Loucy (cell line): ENCODE measurements around the gene RNF13.

Source experiments
- H2AFZ ChIP-seq: fragments of 200-600 bp; sonication (generic); 2 replicates; pipeline ENCODE4 v1.6.0; 2016; ENCODE audit warnings: antibody characterized with exemption, mild to moderate bottlenecking, low read length, moderate library complexity
- H3F3A ChIP-seq: fragments of 200-600 bp; 2 replicates; pipeline ENCODE4 v1.6.0; 2016; ENCODE audit warnings: antibody characterized with exemption, low read depth, mild to moderate bottlenecking
- H3K27me3 ChIP-seq: fragments of 200-600 bp; sonication (generic); 2 replicates; pipeline ENCODE4 v1.6.1; 2014; ENCODE audit warnings: low read length, mild to moderate bottlenecking; ENCODE audit not compliant: insufficient read depth, poor library complexity, severe bottlenecking
- H3K36me3 ChIP-seq: fragments of 200-600 bp; sonication (generic); 2 replicates; pipeline ENCODE4 v1.6.1; 2016; ENCODE audit warnings: low read length; ENCODE audit not compliant: insufficient read depth
- H3K4me1 ChIP-seq: fragments of 200-600 bp; sonication (generic); 2 replicates; pipeline ENCODE4 v1.5.1; 2014; ENCODE audit warnings: low read length, mild to moderate bottlenecking; ENCODE audit not compliant: insufficient read depth, poor library complexity, severe bottlenecking
- H3K4me2 ChIP-seq: fragments of 200-600 bp; sonication (generic); 2 replicates; pipeline ENCODE4 v1.6.0; 2014; ENCODE audit warnings: antibody characterized with exemption, low read length, low read depth, mild to moderate bottlenecking; ENCODE audit not compliant: poor library complexity, severe bottlenecking
- H3K4me3 ChIP-seq: fragments of 200-600 bp; sonication (generic); 2 replicates; pipeline ENCODE4 v1.5.1; 2014; ENCODE audit warnings: low read length, mild to moderate bottlenecking, mixed read lengths; ENCODE audit not compliant: poor library complexity, severe bottlenecking
- H3K79me2 ChIP-seq: fragments of 200-600 bp; sonication (generic); 2 replicates; pipeline ENCODE4 v1.6.1; 2014; ENCODE audit warnings: low read length; ENCODE audit not compliant: insufficient read depth
- H3K9ac ChIP-seq: fragments of 200-600 bp; sonication (generic); 2 replicates; pipeline ENCODE4 v1.6.0; 2014; ENCODE audit warnings: mild to moderate bottlenecking, low read depth, low read length, moderate library complexity; ENCODE audit not compliant: poor library complexity, severe bottlenecking
- H3K9me2 ChIP-seq: fragments of 200-600 bp; sonication (generic); replicated peaks from 2 replicates; pipeline ENCODE4 v1.6.1; 2016; ENCODE audit warnings: low read depth, low read length, mixed read lengths
- H3K9me3 ChIP-seq: fragments of 200-600 bp; sonication (generic); 2 replicates; pipeline ENCODE4 v1.6.1; 2014; ENCODE audit warnings: mild to moderate bottlenecking, antibody characterized with exemption, low read length, low read depth; ENCODE audit not compliant: insufficient read depth
- H4K20me1 ChIP-seq: fragments of 200-600 bp; sonication (generic); 2 replicates; pipeline ENCODE4 v1.6.0; 2014; ENCODE audit warnings: antibody characterized with exemption, low read length, mild to moderate bottlenecking; ENCODE audit not compliant: insufficient read depth, poor library complexity, severe bottlenecking
- EZH2phosphoT487 ChIP-seq: fragments of 200-600 bp; IDR thresholded peaks from 2 replicates; pipeline ENCODE4 v1.6.1; 2018; ENCODE audit warnings: antibody characterized with exemption, mild to moderate bottlenecking, moderate library complexity, borderline replicate concordance
- TF ChIP-seq, protein P1 (sequence below): fragments of 200-600 bp; sonication (generic); conservative IDR thresholded peaks from 2 replicates; pipeline ENCODE4 v1.5.1; 2014; ENCODE audit warnings: mild to moderate bottlenecking, antibody characterized with exemption, low read length

RNF13 gene

DNA sequence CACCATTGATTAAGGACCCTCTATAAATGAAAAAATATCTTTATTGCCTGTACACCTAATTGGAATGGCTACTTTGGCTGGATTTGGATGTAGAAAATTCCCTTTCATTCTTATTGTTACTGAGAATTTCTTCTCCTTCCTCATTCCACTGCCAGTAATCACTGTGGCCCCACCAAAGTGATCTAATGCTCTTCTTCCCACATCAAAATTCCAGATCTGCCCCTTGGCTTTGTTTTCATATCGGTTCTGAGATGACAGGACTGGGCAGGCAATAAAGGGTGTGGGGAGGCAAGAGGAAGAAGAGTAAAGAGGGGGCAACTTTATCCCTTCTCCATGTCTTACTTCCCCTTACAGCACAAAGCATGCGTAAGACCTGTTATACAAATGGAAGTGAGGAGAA, 22.7 kb upstream of the RNF13 start:
- Histone ChIP-seq H3K9me2 (no peaks in the 10 kb centered on the region), H3K36me3 (no peaks in the 10 kb centered on the region), H3K27me3 (no peaks in the 10 kb centered on the region), H3K4me2 (no peak overlapping the region), H3K4me3 (no peak overlapping the region), H3F3A (no peaks in the 10 kb centered on the region), H3K9ac (no peak overlapping the region), H2AFZ (no peak overlapping the region), H4K20me1 (no peaks in the 10 kb centered on the region), H3K9me3 (no peaks in the 10 kb centered on the region), H3K79me2 (no peaks in the 10 kb centered on the region), H3K4me1 (no peaks in the 10 kb centered on the region)
- TF ChIP-seq, protein P1, sequence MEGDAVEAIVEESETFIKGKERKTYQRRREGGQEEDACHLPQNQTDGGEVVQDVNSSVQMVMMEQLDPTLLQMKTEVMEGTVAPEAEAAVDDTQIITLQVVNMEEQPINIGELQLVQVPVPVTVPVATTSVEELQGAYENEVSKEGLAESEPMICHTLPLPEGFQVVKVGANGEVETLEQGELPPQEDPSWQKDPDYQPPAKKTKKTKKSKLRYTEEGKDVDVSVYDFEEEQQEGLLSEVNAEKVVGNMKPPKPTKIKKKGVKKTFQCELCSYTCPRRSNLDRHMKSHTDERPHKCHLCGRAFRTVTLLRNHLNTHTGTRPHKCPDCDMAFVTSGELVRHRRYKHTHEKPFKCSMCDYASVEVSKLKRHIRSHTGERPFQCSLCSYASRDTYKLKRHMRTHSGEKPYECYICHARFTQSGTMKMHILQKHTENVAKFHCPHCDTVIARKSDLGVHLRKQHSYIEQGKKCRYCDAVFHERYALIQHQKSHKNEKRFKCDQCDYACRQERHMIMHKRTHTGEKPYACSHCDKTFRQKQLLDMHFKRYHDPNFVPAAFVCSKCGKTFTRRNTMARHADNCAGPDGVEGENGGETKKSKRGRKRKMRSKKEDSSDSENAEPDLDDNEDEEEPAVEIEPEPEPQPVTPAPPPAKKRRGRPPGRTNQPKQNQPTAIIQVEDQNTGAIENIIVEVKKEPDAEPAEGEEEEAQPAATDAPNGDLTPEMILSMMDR: no peak
- TF ChIP-seq EZH2phosphoT487: no peak

DNA sequence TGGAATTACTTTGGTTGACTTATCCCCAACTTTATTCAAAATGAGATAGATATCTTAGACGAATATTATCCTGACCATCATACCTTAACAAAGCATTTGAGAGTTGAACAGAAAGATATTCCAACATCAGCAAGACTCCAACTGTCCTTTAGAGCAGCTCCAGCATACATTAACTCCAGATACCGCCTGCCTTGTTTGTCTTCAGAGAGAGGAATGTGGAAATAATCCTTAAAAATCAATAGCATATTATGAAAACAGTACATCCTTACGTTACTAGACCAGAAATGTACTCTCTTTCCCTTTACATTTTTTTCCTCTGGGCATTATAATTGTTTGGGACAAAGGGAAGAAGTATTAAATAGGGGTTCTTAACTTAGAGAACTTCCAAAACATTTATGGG, 22.3 kb upstream of the RNF13 start:
- H3K36me3 ChIP-seq: no peaks in the 10 kb centered on the region
- H3K4me3 ChIP-seq: no peak overlapping the region
- H3K4me1 ChIP-seq: no peaks in the 10 kb centered on the region
- H3K9me2 ChIP-seq: no peaks in the 10 kb centered on the region
- TF ChIP-seq EZH2phosphoT487: no peak
- TF ChIP-seq, protein P1: no peak
- H2AFZ ChIP-seq: no peak overlapping the region
- H3F3A ChIP-seq: no peaks in the 10 kb centered on the region
- H3K27me3 ChIP-seq: no peaks in the 10 kb centered on the region
- H3K79me2 ChIP-seq: no peaks in the 10 kb centered on the region
- H4K20me1 ChIP-seq: no peaks in the 10 kb centered on the region
- H3K4me2 ChIP-seq: no peak overlapping the region
- no peak overlapping the region for H3K9ac ChIP-seq
- no peaks in the 10 kb centered on the region for H3K9me3 ChIP-seq

DNA sequence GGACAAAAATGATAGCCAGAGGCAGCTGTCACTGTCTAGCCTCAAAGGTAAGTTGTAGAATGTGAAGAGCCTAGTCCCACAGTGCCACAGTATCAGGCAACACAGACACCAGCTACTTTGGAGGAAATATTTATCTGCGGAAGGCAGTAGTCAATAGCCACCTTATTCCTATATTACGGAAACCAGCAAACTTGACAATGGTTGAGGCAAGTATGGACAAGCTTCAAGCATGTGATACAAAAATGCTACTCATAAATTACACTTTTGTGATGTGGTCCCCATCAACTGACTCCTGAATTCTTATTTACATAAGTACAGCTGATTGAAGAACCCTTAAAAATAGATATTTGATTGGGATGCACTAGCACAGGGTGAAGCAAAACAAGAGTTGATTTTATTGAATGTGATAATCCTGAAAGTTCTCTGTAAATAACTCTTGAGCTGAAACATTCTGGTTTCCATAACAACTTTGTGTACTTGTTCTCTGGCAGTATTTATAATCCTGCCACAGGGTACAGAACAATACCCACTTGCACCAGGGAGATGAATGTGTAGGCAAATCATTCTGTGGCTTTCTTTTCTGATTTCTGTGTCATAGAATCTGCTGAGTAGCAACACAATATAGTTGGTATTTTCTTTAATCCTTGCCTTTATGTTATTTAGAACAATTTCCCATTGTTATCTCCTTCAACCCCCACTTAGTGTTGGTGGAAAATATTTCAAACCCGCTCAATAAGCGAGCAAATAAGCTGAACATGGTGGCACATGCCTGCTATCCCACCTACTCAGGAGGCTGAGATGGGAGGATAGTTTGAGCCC, 20.4 kb upstream of the RNF13 start, which contains the start of gene ANKUB1:
Gene ANKUB1, minus strand, starts transcription at position 103 of the 819 bp plus-strand sequence. CDS start 188 bp downstream, outside the sequence.
- Histone ChIP-seq H3K27me3 (no peaks in the 10 kb centered on the region), H3K4me2 (no peak within 1 kb of the TSS), H3K4me1 (no peaks in the 10 kb centered on the region), H3F3A (no peaks in the 10 kb centered on the region), H3K9ac (no peak within 1 kb of the TSS), H3K9me3 (no peaks in the 10 kb centered on the region), H3K79me2 (no peaks in the 10 kb centered on the region), H3K36me3 (no peaks in the 10 kb centered on the region), H3K9me2 (no peaks in the 10 kb centered on the region), H3K4me3 (no peak within 1 kb of the TSS), H4K20me1 (no peaks in the 10 kb centered on the region), H2AFZ (no peak within 1 kb of the TSS)
- no peak for TF ChIP-seq EZH2phosphoT487
- TF ChIP-seq, protein P1: no peak
